ENCODE measurements around the gene CMTM8.

GRCh38 chr3:32203854-32204253 lies 34.6 kb upstream of the CMTM8 start:
- TF ChIP-seq CTCF (IDR thresholded peaks at IDR 0.05), result no peak
- TF ChIP-seq POLR2A (IDR thresholded peaks at IDR 0.05), result no peak
